GM12874 (cell line): ENCODE results near the gene NAT16.

Experiments
- CTCF ChIP-seq: IDR thresholded peaks from 2 replicates; pipeline ENCODE4 v1.5.1; 2011; ENCODE audit warnings: low read depth, mild to moderate bottlenecking, control low read depth, low read length, moderate library complexity; ENCODE audit not compliant: insufficient read depth

Gene NAT16

DNA sequence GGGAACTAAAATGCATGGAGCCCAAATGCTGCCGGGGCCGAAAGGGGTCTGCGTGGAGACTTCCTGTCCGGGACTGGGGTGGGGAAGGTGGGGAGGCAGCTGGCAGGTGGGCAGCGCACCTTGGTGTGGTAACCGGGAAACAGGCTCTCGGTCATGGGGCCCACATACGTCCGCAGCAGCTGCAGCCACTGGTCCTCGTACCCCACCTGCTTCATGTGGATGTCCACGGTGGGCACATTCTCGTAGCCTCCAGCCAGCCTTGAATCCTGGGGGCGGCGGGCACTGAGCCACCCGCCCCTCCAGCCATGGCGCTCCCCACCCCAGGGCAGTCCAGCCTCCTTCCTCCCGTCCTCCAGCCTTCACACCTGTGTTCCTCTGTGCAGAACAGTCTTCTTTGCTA, 27.4 kb upstream of the NAT16 start:
- TF ChIP-seq CTCF = no peak

- TF ChIP-seq CTCF = no peak
These were observed 26.6 kb upstream of the NAT16 start for GRCh38 chr7:101206665-101207042.

DNA sequence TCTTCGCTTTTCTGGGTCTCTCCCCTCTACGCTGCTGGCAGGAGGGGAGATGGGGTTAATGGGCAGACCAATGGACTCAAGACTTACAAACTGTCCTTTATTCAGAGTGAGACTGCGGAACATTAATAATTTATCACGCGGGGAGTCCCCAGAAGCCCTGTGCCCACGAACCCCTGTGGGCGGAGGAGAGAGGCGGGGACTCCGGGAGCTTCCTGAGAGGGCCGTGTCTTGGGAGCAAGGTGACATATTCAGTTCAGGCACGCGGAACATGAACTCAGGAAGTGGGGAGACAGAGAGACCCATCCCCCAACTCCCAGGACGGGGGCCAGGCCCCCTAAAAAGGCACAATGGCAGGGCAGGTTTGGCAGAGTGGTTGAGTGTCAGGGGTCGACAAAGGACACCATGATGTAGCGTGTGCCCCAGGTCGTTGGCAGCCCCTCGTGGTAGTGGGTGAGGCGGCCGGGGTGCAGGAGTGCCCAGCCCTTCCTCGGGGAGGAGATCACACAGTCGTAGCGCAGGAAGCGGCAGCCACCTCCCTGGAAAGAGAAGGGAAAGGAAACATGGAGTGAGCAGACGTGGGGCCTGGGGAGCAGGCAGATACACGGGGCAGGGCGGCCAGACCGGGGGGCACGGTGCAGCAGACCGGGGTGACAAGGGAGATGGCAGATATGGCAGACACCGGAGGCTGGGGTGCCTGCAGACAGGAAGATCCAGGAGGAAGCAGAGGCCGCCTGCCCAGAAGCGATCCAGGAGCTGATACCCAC, 26.0 kb upstream of the NAT16 start:
- no peak for TF ChIP-seq CTCF

DNA sequence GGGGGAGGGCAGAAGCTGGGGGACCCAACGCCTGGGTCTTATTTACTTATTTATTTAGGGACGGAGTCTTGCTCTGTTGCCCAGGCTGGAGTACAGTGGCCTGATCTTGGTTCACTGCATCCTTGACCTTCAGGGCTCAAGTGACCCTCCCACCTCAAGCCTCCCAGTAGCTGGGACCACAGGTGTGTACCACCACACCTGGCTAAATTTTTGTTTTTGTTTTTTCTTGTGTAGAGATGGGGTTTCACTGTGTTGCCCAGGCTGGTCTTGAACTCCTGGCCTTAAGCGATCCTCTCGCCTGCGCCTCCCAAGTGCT, 22.5 kb upstream of the NAT16 start:
- TF ChIP-seq CTCF = no peak

GRCh38 chr7:101201695-101202602, 21.9 kb upstream of the NAT16 start:
- TF ChIP-seq CTCF = no peak

DNA sequence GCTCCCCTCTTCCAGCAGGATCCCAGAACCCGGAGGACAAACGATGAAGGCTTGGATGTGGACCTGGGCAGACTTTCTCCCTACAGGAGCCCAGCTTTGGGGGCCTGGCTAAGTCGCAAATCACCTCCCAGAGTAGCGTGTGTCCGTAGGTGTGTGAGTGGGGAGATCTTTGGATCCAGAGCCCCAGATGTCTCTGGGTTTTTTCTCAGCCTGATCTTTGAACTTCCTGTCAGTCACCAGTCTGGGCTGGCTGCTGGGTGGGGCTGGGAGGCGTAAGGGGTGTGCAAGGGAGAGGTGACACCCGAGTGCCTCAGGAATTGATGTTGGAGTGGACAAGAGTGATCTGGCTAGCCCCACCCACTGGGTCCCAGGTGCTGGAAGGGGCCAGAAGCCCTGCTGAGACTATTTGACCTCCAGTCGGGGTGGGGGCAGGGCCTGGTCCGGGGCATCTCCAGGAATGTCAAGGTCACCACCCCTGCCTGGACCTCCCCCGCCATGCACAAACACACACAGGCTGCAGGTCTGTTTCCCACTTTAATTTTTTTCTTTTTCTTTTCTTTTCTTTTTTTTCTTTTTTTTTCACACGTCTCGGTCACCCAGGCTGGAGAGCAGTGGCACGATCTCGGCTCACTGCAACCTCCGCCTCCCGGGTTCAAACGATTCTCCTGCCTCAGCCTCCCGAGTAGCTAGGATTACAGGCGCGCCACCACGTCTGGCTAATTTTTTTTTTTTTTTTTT, 20.9 kb upstream of the NAT16 start, which contains the start of gene MOGAT3:
Gene MOGAT3 (minus strand): TSS at position 175 of the 738 bp plus-strand sequence. CDS start 182 bp downstream, outside the sequence.
- no peak for TF ChIP-seq CTCF

GRCh38 chr7:101200504-101200861, 20.4 kb upstream of the NAT16 start:
- no peak for TF ChIP-seq CTCF
